GM12878 (cell line): ENCODE data around the gene PDLIM5. TPM values are rescaled to one million over a fixed set of nuclear protein-coding genes. Genes with fewer than 3 reads are reported as not detected.

Experiments used
- ATAC-seq: fragments of 200-7000 bp; cut with Tn5 transposase; 3 replicates; pipeline ENCODE4 v1.9.1; 2020; ENCODE audit warnings: mild to moderate bottlenecking, moderate library complexity
- BruUV-seq: library from RNA; stranded (reverse); fragments of 400-500 nt; replicated peaks from 2 replicates; lab custom pipeline; 2021; lab: Mats Ljungman, UMichigan
- CTCF ChIA-PET: fragments of 300-600 bp; sonication (Branson Sonifier 250); formaldehyde crosslinking; extraction: SDS; loops from one replicate; lab custom pipeline; 2021; ENCODE audit warnings: inconsistent platforms; lab: Yijun Ruan, JAX
- POLR2A ChIA-PET: fragments of 350-600 bp; formaldehyde crosslinking; extraction: SDS; loops from one replicate; lab custom pipeline; 2021; ENCODE audit warnings: inconsistent platforms; lab: Charles Lee
- RAD21 ChIA-PET: fragments of 300-600 bp; sonication (Branson Sonifier 250); formaldehyde crosslinking; loops from one replicate; lab custom pipeline; 2023; ENCODE audit warnings: antibody characterized with exemption; ENCODE audit not compliant: unreplicated experiment; lab: Charles Lee
- SMC1A ChIA-PET: fragments of 300-600 bp; sonication (Branson Sonifier 250); formaldehyde crosslinking; loops from one replicate; lab custom pipeline; 2023; ENCODE audit not compliant: unreplicated experiment, uncharacterized antibody; lab: Charles Lee
- DNase-seq: peaks from one replicate; pipeline ENCODE4 v3.0.0-alpha.2; 2011; ENCODE audit warnings: low read depth, low spot score
- FAIRE-seq: peaks from 3 replicates; lab custom pipeline; 2011; peaks lifted over from hg19 to GRCh38; lab: Jason Lieb, UNC
- H2AFZ ChIP-seq: 2 replicates; pipeline ENCODE4 v1.6.0; 2011; ENCODE audit warnings: low read depth, low read length, control low read depth; ENCODE audit not compliant: control insufficient read depth
- H3K27ac ChIP-seq: 2 replicates; pipeline ENCODE4 v1.5.1; 2011; ENCODE audit warnings: control low read depth; ENCODE audit not compliant: control insufficient read depth, insufficient read depth
- H3K27me3 ChIP-seq, 2 experiments: replicated peaks in 1 of 2; 2 replicates each; pipeline versions ENCODE4 v1.6.0 to v1.6.1; 2011; ENCODE audit warnings: low read length in 1 of 2; ENCODE audit not compliant: control insufficient read depth in 2 of 2, insufficient read depth in 2 of 2
- H3K36me3 ChIP-seq, 2 experiments: 2 replicates each; pipeline ENCODE4 v1.5.1; 2011; ENCODE audit warnings: low read length in 1 of 2; ENCODE audit not compliant: control insufficient read depth in 2 of 2, insufficient read depth in 2 of 2
- H3K4me1 ChIP-seq: 2 replicates; pipeline ENCODE4 v1.6.1; 2011; ENCODE audit warnings: mild to moderate bottlenecking, low read length, moderate library complexity, mixed read lengths; ENCODE audit not compliant: control insufficient read depth, insufficient read depth
- H3K4me2 ChIP-seq: 2 replicates; pipeline ENCODE4 v1.6.0; 2011; ENCODE audit warnings: control low read depth; ENCODE audit not compliant: control insufficient read depth, insufficient read depth
- H3K4me3 ChIP-seq: fragments of 200-600 bp; sonication (generic); 2 replicates; pipeline ENCODE4 v1.5.1; 2016
- H3K79me2 ChIP-seq: 2 replicates; pipeline ENCODE4 v1.6.0; 2011; ENCODE audit warnings: low read length; ENCODE audit not compliant: control insufficient read depth, insufficient read depth
- H3K9ac ChIP-seq: 2 replicates; pipeline ENCODE4 v1.8.0; 2011; ENCODE audit warnings: low read length, control low read depth, mixed read lengths; ENCODE audit not compliant: control insufficient read depth, insufficient read depth
- H3K9me3 ChIP-seq: replicated peaks from 3 replicates; pipeline ENCODE4 v1.5.1; 2011; ENCODE audit warnings: mild to moderate bottlenecking, low read length; ENCODE audit not compliant: control insufficient read depth, insufficient read depth
- H4K20me1 ChIP-seq: 2 replicates; pipeline ENCODE4 v1.6.0; 2011; ENCODE audit not compliant: control insufficient read depth, insufficient read depth
- MTA2 ChIP-seq: fragments of 450-650 bp; IDR thresholded peaks from 2 replicates; pipeline ENCODE4 v1.6.1; 2016; ENCODE audit warnings: low read depth, mild to moderate bottlenecking, moderate library complexity
- WGBS: methylation state at CpG from one replicate; pipeline ENCODE4 v1.1.6; 2016; ENCODE audit warnings: low lambda C conversion rate; ENCODE audit not compliant: insufficient replicate concordance, insufficient coverage; ENCODE audit errors: missing lambda C conversion rate; 5-methylcytosine and 5-hydroxymethylcytosine counted together
- in situ Hi-C: fragments of 300-500 bp; cut with MboI; formaldehyde crosslinking; loops from 9 replicates; pipeline ENCODE4 v1.14.3; 2018; ENCODE audit warnings: mixed read lengths
- intact Hi-C: fragments of 100-400 bp; cut with micrococcal nuclease; formaldehyde crosslinking; loops from one replicate; pipeline ENCODE4 v1.14.2; 2022; ENCODE audit not compliant: unreplicated experiment
- polyA plus RNA-seq, 11 experiments: library from polyadenylated mRNA; depleted of rRNA in 4 of 11; unstranded in 6 of 11; stranded (reverse) in 5 of 11; fragments of >200 nt; fragmentation: Nextera tagmentation in 4 of 11; fragmentation: Illumina TruSeq in 1 of 11; extraction: Ambion mirVana in 4 of 11; extraction: Trizol in 1 of 11; gene quantifications; 1 replicate in 1 of 11; 2 replicates in 10 of 11; pipeline versions ENCODE4 v1.2.1 to v1.2.3, GENCODE V29; 2011 to 2016; ENCODE audit warnings: inconsistent platforms in 2 of 11, missing spikeins in 2 of 11, low read depth in 1 of 11
- total RNA-seq, 4 experiments: library from RNA; depleted of rRNA in 3 of 4; stranded (reverse); fragments of >200 nt in 3 of 4; fragmentation: Illumina TruSeq in 1 of 4; extraction: Trizol in 1 of 4; gene quantifications; 2 replicates each; pipeline versions ENCODE4 v1.2.1 to v1.2.3, GENCODE V29; 2013 to 2021
- TF ChIP-seq, protein P1 (sequence below): fragments of 450-650 bp; IDR thresholded peaks from 2 replicates; pipeline ENCODE4 v1.6.1; 2016; ENCODE audit warnings: mild to moderate bottlenecking, moderate library complexity, borderline replicate concordance
- TF ChIP-seq, protein P2 (sequence below): fragments of 450-650 bp; IDR thresholded peaks from 2 replicates; pipeline ENCODE4 v1.6.1; 2016; ENCODE audit warnings: mild to moderate bottlenecking

The PDLIM5 gene
- total and polyA plus RNA-seq, 10 of the 15 experiments (the other 5 are each of a cell fraction or from before 2014, with no cell fraction given), result 10.0 to 52.9 (median 20.7) TPM

DNA sequence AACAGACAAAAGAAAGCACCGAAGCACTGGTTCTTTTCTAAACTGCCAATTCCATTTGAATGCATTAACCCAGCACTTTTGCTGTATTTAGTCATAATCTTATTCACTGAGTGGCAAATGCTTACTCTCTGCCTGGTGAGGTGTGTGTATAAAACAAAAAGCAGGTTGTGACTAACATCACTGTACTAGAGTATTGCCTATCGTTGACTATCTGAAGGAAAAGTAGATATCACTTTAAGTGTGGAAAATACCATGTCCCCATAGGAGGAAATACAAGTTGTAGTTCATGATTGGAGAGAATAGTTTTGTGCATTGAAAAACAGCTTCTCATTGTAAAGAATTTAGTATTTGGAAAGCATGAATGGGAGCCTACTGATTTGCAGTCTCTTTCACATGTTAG, 2.7 kb downstream of the PDLIM5 start:
- no peak for FAIRE-seq
- ATAC-seq, result no peak
- TF ChIP-seq MTA2, result no peak
- TF ChIP-seq, protein P1, sequence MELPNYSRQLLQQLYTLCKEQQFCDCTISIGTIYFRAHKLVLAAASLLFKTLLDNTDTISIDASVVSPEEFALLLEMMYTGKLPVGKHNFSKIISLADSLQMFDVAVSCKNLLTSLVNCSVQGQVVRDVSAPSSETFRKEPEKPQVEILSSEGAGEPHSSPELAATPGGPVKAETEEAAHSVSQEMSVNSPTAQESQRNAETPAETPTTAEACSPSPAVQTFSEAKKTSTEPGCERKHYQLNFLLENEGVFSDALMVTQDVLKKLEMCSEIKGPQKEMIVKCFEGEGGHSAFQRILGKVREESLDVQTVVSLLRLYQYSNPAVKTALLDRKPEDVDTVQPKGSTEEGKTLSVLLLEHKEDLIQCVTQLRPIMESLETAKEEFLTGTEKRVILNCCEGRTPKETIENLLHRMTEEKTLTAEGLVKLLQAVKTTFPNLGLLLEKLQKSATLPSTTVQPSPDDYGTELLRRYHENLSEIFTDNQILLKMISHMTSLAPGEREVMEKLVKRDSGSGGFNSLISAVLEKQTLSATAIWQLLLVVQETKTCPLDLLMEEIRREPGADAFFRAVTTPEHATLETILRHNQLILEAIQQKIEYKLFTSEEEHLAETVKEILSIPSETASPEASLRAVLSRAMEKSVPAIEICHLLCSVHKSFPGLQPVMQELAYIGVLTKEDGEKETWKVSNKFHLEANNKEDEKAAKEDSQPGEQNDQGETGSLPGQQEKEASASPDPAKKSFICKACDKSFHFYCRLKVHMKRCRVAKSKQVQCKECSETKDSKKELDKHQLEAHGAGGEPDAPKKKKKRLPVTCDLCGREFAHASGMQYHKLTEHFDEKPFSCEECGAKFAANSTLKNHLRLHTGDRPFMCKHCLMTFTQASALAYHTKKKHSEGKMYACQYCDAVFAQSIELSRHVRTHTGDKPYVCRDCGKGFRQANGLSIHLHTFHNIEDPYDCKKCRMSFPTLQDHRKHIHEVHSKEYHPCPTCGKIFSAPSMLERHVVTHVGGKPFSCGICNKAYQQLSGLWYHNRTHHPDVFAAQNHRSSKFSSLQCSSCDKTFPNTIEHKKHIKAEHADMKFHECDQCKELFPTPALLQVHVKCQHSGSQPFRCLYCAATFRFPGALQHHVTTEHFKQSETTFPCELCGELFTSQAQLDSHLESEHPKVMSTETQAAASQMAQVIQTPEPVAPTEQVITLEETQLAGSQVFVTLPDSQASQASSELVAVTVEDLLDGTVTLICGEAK, result no peak
- TF ChIP-seq, protein P2, sequence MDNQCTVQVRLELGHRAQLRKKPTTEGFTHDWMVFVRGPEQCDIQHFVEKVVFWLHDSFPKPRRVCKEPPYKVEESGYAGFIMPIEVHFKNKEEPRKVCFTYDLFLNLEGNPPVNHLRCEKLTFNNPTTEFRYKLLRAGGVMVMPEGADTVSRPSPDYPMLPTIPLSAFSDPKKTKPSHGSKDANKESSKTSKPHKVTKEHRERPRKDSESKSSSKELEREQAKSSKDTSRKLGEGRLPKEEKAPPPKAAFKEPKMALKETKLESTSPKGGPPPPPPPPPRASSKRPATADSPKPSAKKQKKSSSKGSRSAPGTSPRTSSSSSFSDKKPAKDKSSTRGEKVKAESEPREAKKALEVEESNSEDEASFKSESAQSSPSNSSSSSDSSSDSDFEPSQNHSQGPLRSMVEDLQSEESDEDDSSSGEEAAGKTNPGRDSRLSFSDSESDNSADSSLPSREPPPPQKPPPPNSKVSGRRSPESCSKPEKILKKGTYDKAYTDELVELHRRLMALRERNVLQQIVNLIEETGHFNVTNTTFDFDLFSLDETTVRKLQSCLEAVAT, result peak; percentile 33; the same call in 1 of the 2 replicates
- no peak overlapping the region for H3K4me2 ChIP-seq
- no peak overlapping the region for H3K9ac ChIP-seq
- in situ Hi-C loops (no loop called here), intact Hi-C loops (loop anchor here (5.0 kb wide), 3 partner anchors 63 to 118 kb away; no protein-coding TSS in a partner anchor)
- ChIA-PET CTCF (interaction anchor here (0.9 to 3.3 kb wide), 2 partner anchors 9 to 47 kb away, joined by 3 to 10 read pairs; no protein-coding TSS in a partner anchor), POLR2A (interaction anchor here (2.0 kb wide), 1 partner anchor 64 kb away, joined by 5 read pairs; no protein-coding TSS in a partner anchor), SMC1A (interaction anchor here (1.3 to 2.5 kb wide), 9 partner anchors 9 to 124 kb away, joined by 3 to 9 read pairs (median 5); no protein-coding TSS in a partner anchor), RAD21 (interaction anchor here (1.1 to 1.4 kb wide), 2 partner anchors 47 to 72 kb away, joined by 3 to 4 read pairs; no protein-coding TSS in a partner anchor)
- peaks cover 25% of the 10 kb centered on the region for H3K79me2 ChIP-seq
- no peaks in the 10 kb centered on the region for H4K20me1 ChIP-seq
- no peaks in the 10 kb centered on the region for H3K9me3 ChIP-seq
- H2AFZ ChIP-seq, result no peak overlapping the region
- no peaks in the 10 kb centered on the region for H3K27me3 ChIP-seq
- BruUV-seq, result no TSS peak
- no peak overlapping the region for H3K27ac ChIP-seq
- H3K36me3 ChIP-seq, result peaks cover 0 to 3% of the 10 kb centered on the region in 2 experiments; a peak in 1 of 4 replicates
- peak overlapping the region; percentile 10; the same call in 1 of the 2 replicates for H3K4me3 ChIP-seq
- peaks cover 5% of the 10 kb centered on the region; the same call in 1 of the 2 replicates for H3K4me1 ChIP-seq
- DNase-seq, result no peak
- 95% methylated on average over 2 of the region's 2 CpGs for WGBS
